ENCODE measurements around the gene ATP6V0E2. TPM values are rescaled to one million over a fixed set of nuclear protein-coding genes. Genes with fewer than 3 reads are reported as not detected.

ATP6V0E2 gene
- total RNA-seq, 1 donor from 2014 or later, result 3.6 TPM

DNA sequence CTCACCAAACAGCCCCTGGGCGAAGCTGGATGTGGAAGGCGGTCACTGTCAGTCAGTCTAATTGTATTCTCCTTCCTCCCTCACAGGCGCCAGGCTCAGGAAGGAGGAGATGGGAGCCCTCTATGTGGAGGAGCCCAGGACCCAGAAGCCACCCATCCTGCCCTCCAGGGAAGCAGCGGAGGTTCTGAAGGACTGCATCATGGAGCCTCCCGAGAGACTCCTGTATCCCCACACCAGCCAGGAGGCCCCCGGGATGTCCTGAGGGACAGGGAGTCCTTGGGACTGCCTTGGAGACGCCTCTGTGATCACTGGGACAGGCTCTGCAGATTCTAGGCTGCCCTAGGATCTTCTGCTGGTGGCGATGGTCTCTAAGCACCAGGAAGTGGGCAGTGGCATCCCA, 9.7 kb upstream of the ATP6V0E2 start:
- ATAC-seq, result no peak

DNA sequence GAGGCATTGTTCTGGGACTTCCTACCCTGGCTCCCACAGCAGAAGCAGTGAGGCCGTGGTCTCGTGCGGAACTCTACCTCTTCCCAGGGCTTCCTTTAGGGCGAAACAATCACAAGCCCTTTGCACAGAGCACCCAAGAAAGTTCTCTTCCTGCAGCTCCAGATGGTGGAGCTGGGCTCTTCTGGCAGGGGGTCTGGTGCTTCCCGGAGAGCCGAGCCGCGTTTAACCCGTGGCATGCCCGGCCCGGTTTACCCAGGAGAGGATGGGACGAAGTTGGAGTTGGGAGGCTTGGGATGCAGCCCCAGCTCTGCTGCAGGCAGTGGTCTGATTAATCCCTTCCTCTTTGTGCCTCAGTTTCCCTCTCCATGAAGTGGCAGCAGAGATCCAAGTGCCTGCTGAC, 9.0 kb upstream of the ATP6V0E2 start:
- no peak for ATAC-seq

GRCh38 chr7:149865437-149865836, 8.3 kb upstream of the ATP6V0E2 start:
- ATAC-seq, result no peak

- no peak for ATAC-seq
Measured at GRCh38 chr7:149866139-149866778, 7.5 kb upstream of the ATP6V0E2 start.

DNA sequence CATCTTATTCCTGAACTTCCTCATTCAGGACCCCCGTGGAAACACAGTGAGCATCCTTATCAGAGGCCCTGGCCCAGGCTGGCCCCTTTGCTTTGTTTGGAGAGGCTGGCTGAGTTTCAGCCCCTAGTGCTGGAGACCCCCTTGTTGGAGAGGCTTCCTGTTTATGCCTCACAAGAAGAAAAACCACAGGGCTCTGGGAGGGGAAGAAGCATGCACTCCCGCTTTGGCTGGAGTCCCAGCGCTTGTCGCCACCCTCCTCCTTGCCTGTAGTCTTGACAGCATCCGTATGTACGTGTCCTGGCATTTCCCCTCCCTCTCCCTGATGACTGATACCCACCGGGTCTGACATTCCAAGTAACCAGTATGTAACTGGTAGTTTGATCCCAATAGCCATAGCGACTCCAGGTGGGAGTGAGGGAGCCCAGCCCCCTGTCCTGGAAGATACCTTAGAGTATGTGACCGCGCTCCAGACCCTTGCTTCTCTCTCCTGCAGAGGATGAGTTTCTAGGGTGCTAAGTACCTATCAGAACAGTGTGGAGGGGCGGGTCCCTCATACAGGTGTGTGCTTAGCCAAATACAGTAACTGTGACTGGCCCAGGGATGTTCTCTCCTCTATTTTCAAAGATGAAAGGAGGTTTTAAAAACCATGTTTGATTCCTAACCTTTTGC, 6.9 kb upstream of the ATP6V0E2 start:
- no peak for ATAC-seq

DNA sequence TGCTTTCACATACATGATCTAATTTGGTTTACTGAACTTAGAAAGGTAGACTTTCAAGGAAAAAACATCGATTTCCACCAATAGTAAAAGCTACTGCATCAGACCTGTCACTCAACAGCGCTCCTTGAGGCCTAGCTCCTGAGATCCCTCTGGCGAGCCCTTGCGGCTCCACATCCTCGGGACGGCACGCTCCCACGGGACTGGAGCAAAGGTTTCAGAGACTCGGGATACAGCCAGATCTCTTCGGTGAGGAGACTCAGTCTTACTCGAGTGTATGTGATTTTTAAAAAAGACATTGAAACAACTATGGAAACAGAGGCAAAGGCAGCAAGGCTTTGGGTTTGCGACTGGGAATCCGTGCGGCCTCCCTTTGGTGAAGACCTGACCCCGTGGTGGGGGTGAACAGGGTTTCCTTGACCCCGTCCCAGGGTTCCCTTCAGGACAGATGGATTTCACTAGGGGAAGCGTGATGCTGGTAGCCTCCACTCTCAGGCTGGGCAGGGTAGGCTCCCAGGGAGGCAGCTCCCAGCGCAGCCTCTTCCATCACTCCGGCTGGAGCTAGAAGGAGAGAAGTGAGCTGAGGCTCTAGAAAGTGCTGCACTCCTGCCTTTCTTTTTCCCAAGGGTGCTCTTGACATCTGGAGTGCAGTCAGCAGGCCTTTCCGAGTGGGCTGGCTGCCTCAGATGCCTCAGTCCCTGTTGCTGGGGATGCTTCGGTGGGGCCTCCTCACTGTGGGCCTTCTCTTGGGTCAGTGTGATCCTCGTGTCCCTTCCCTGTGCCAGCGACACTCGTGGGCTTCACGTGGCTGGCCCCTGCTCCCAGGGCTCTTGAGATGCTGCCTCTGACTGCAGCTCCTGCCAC, 5.8 kb upstream of the ATP6V0E2 start:
- no peak for ATAC-seq

DNA sequence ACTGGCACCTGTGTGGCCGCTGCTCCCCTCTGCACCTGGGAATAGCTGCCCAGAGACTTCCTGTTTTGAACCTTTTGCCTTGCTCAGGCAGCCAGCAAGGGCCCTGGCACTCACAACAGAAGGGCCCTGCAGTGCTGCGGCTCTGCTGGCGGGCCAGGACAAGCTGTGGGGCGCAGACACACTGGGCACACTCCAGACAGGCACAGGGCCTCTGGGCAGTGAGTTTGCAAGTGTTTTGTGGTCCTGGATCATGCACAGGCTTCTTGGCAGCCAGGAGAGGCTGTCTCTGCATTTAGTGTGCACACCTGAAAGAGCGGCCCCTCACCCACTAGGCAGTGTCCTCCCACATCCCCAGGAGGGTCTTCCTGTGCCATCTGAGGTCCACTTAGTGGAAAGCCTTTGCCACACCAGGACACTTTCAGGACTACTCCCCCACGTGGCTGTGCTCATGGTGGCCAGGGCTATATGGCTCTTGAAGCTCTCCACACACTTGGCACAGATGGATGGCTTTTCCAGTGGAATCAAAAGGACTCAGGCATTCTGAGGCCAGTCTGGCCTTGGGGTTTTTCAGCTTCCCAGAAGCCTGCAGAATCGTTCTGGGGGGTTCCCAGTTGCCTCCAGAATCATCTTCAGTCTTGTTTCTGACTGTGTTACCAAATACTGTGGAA, 5.0 kb upstream of the ATP6V0E2 start:
- no peak for ATAC-seq

DNA sequence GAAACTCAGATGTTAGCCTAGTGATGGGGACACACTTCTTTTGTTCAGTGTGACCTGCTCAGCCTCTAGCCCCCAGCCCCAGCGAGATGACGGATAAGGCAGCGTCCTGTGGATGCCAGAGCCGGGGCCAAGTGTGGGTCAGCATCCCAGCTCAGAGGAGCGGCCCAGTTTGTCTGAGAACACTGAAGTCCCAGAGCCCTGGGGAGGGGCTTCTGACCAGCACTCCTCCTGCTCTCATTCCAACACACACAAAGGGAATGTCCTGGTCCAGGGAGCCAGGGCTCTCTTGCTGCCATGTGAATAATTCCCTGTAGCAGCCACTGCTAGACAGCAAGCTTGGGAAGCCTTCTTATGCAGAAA, 4.5 kb upstream of the ATP6V0E2 start:
- no peak for ATAC-seq

- ATAC-seq, result no peak
Measured at GRCh38 chr7:149869867-149870266, 3.9 kb upstream of the ATP6V0E2 start.

- ATAC-seq, result no peak
Measured at GRCh38 chr7:149870274-149870673, 3.5 kb upstream of the ATP6V0E2 start.

- ATAC-seq, result no peak
Measured at GRCh38 chr7:149870701-149871483, 2.9 kb upstream of the ATP6V0E2 start.

GRCh38 chr7:149871576-149871975, 2.2 kb upstream of the ATP6V0E2 start:
- no peak for ATAC-seq

DNA sequence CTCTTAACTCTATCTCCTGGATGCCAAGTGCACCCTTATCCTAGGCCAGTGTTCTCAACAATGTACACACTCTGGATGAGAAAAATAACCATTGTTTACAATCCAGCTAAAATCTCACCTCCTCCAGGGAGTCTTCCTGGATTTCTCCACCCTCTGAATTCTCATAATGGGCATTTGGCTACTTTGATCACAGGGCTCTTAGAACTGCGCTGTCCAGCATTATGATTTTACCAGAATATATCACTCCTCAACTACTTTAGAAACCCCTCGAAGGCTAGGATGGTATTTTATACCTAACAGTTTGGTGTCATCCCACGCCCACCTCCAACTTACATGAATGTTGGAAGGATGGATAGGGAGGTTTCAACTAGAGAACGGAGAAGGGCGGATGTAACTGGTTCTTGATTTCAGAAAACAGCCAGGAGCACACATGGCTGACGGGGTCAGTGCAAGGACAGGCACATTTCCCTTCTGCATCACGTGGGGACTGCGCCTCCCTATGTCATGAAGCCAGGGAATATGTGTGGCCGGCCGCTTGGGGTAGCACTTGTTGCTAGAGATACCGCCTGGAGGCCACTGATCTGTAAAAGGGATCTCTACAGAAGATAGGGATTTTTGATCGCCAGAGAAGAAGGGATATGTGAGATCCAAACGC, 1.2 kb upstream of the ATP6V0E2 start:
- peak; percentile 77 for ATAC-seq

DNA sequence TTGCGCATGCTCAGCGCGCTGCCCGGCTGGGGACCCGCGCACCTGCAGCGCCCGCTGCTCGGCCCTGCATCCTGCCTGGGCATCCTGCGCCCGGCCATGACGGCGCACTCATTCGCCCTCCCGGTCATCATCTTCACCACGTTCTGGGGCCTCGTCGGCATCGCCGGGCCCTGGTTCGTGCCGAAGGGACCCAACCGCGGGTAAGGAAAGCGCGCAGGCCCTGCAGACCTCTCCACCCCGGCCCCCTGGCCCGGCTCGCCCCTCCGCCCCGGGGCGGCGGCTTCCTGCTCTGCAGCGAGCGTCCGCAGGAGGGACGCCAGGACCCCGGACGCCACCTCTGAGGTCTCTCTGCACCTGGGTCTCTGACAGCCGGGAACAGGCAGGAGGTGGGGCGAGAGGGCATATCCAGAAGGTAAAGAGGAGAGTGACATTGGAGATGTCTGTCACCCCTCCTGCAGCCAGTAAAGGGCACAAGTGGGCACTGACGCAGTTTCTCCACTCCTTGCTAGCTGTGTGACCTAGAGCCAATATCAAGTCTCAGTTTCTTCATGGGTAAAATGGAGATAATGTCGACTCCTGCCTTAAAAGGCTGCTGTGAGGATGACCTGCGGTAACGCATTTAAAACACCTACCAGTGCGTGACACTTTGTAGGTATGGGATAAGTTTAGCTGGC, 338 bp downstream of the ATP6V0E2 start:
- no peak for ATAC-seq

DNA sequence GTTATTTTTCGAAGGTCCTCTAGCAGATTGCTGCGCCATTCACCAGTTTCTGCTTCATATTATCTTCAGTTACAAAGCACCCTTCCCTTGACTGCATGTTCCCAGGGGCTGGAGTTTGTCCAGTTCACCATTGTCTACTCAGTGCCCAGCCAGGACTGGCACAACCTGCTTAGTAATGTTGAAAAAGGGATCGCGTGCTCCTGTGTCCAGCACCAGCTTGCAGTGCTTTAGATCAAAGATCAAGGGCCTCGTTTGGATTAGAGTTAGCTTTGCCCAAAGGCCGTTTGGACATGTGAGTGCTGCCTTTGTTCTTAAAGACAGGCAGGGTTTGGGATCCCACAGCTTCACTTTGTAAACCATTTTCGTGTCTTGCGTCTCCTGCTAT, 867 bp downstream of the ATP6V0E2 start:
- no peak for ATAC-seq

GRCh38 chr7:149875396-149875795, 1.6 kb downstream of the ATP6V0E2 start:
- ATAC-seq, result no peak

DNA sequence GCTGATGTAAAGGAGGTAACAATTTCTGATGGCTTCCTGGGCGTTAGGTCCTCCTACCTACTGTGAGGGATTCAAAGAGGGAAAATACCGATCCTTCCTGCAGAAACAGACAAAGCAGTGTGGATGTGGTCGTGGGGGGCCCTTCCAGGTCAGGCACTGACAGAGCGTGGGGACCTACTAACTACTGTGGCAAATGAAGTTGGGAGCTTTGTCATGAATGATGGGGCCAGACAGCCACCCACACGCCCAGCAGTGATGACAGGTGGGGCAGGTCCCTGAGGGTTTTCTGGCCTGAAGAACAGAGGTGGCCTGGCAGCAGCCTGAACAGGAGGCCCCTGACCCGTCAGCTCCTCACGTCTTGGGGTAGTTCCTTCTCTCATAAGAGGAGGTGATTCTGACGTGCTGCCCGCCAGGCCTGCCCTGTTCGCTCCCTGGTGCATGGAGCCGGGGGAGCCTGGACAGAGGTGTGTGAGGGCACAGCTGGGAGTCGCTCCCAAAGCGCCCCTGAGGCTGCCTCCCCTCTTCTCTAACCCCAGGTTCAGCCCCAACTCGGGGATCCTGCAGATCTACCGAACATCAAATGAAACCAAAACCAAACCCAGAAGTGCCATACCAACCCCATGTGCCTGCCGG, 4.2 kb downstream of the ATP6V0E2 start:
- ATAC-seq, result no peak

DNA sequence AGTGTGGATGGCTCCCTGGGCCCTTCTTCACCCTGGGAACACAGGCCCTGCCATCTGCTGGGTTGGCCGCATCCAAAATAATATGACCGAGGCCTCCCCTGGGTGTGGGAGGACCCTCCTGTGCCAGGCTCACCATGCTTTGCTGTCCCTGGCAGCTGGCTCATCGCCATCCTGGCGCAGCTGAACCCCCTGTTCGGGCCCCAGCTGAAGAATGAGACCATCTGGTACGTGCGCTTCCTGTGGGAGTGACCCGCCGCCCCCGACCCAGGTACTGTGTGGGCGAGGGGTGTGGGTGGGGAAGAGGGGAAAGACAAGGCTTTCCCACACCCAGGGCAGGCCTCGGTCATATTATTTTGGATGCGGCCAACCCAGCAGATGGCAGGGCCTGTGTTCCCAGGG, 4.8 kb downstream of the ATP6V0E2 start:
- ATAC-seq, result no peak

DNA sequence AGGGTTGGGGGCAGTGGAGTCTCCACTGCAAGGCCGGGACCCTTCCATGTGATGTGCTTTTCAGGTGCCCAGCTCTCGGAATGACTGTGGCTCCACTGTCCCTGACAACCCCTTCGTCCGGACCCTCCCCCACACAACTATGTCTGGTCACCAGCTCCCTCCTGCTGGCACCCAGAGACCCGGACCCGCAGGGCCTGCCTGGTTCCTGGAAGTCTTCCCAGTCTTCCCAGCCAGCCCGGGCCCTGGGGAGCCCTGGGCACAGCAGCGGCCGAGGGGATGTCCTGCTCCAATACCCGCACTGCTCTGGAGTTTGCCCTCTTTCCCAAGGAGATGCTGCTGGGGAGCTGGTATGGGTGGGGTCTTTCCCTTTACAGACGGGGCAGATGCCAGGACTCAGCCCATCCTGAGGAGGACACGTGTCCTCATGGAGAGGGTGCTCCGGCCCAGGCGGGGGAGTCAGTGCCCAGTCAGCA, 5.5 kb downstream of the ATP6V0E2 start:
- no peak for ATAC-seq
